MM.1S (cell line): Measurements from ENCODE around the gene TBC1D5.

Source experiments
- DNase-seq: peaks from one replicate; pipeline ENCODE4 v3.0.0-alpha.2; 2015
- H2AFZ ChIP-seq: fragments of 300-600 bp; sonication (generic); 2 replicates; pipeline ENCODE4 v1.6.0; 2016; ENCODE audit warnings: antibody characterized with exemption, low read length
- H3F3A ChIP-seq: fragments of 300-600 bp; sonication (generic); 2 replicates; pipeline ENCODE4 v1.6.1; 2016; ENCODE audit warnings: mild to moderate bottlenecking, antibody characterized with exemption, low read length, moderate library complexity, mixed read lengths; ENCODE audit not compliant: insufficient read depth
- H3K27ac ChIP-seq: fragments of 300-600 bp; sonication (generic); 2 replicates; pipeline ENCODE4 v1.5.1; 2016; ENCODE audit warnings: mild to moderate bottlenecking, low read length
- H3K27me3 ChIP-seq: fragments of 300-600 bp; sonication (generic); replicated peaks from 2 replicates; pipeline ENCODE4 v1.6.0; 2016; ENCODE audit warnings: low read length; ENCODE audit not compliant: insufficient read depth
- H3K36me3 ChIP-seq: fragments of 300-600 bp; sonication (generic); replicated peaks from 2 replicates; pipeline ENCODE4 v1.6.1; 2016; ENCODE audit warnings: mild to moderate bottlenecking, low read length, mixed read lengths; ENCODE audit not compliant: insufficient read depth
- H3K4me1 ChIP-seq: fragments of 300-600 bp; sonication (generic); 2 replicates; pipeline ENCODE4 v1.6.1; 2016; ENCODE audit warnings: low read length, mixed read lengths
- H3K4me2 ChIP-seq: fragments of 300-600 bp; sonication (generic); 2 replicates; pipeline ENCODE4 v1.6.0; 2016; ENCODE audit warnings: low read depth, low read length
- H3K4me3 ChIP-seq: fragments of 300-600 bp; sonication (generic); 2 replicates; pipeline ENCODE4 v1.5.1; 2016; ENCODE audit warnings: low read length, mixed read lengths
- H3K79me2 ChIP-seq: fragments of 300-600 bp; sonication (generic); 2 replicates; pipeline ENCODE4 v1.6.1; 2016; ENCODE audit warnings: mixed run types, low read length, mixed read lengths
- H3K9ac ChIP-seq: fragments of 300-600 bp; sonication (generic); 2 replicates; pipeline ENCODE4 v1.6.1; 2016; ENCODE audit warnings: low read length, mixed read lengths
- H3K9me2 ChIP-seq: fragments of 300-600 bp; sonication (generic); replicated peaks from 2 replicates; pipeline ENCODE4 v1.6.1; 2016; ENCODE audit warnings: mild to moderate bottlenecking, low read length, mixed read lengths; ENCODE audit not compliant: insufficient read depth
- H3K9me3 ChIP-seq: fragments of 300-600 bp; sonication (generic); replicated peaks from 2 replicates; pipeline ENCODE4 v1.6.1; 2016; ENCODE audit warnings: mild to moderate bottlenecking, low read length, mixed read lengths; ENCODE audit not compliant: insufficient read depth
- H4K20me1 ChIP-seq: fragments of 300-600 bp; sonication (generic); 2 replicates; pipeline ENCODE4 v1.6.1; 2016; ENCODE audit warnings: mild to moderate bottlenecking, low read length, moderate library complexity, mixed read lengths; ENCODE audit not compliant: insufficient read depth
- CTCF ChIP-seq: fragments of 300-600 bp; sonication (generic); IDR thresholded peaks from 2 replicates; pipeline ENCODE4 v1.5.1; 2016; ENCODE audit warnings: antibody characterized with exemption, low read length, mixed read lengths
- EZH2 ChIP-seq: fragments of 300-600 bp; sonication (generic); optimal IDR thresholded peaks from 2 replicates; pipeline ENCODE3; 2017; ENCODE audit warnings: low read depth, mild to moderate bottlenecking, antibody characterized with exemption, low read length, mixed read lengths
- EZH2phosphoT487 ChIP-seq: fragments of 300-600 bp; sonication (generic); IDR thresholded peaks from 2 replicates; pipeline ENCODE4 v1.6.1; 2018; ENCODE audit warnings: antibody characterized with exemption, low read length

Gene TBC1D5

GRCh38 chr3:17588422-17588821, 154.0 kb downstream of the TBC1D5 start:
- H3K27me3 ChIP-seq: no peaks in the 10 kb centered on the region
- no peaks in the 10 kb centered on the region for H3F3A ChIP-seq
- no peaks in the 10 kb centered on the region for H3K36me3 ChIP-seq
- H3K9me3 ChIP-seq: no peaks in the 10 kb centered on the region
- no peak overlapping the region for H2AFZ ChIP-seq
- no peak overlapping the region for H3K9ac ChIP-seq
- H3K27ac ChIP-seq: no peak overlapping the region
- H4K20me1 ChIP-seq: no peaks in the 10 kb centered on the region
- H3K79me2 ChIP-seq: no peaks in the 10 kb centered on the region
- TF ChIP-seq CTCF (no peak), EZH2phosphoT487 (no peak), EZH2 (no peak)
- no peak overlapping the region for H3K4me3 ChIP-seq
- H3K4me1 ChIP-seq: no peaks in the 10 kb centered on the region
- DNase-seq: no peak
- H3K9me2 ChIP-seq: no peaks in the 10 kb centered on the region
- H3K4me2 ChIP-seq: no peak overlapping the region

GRCh38 chr3:17585394-17586325, 156.8 kb downstream of the TBC1D5 start:
- Histone ChIP-seq H3K27me3 (no peaks in the 10 kb centered on the region), H3K27ac (no peak overlapping the region), H3K4me2 (0 out of 2 replicates have a peak overlapping the region, but pooled peaks have one; percentile 22), H3K79me2 (no peaks in the 10 kb centered on the region), H3K4me1 (no peaks in the 10 kb centered on the region), H3K4me3 (no peak overlapping the region), H3K9ac (no peak overlapping the region), H3F3A (no peaks in the 10 kb centered on the region), H4K20me1 (no peaks in the 10 kb centered on the region), H3K9me2 (no peaks in the 10 kb centered on the region), H2AFZ (no peak overlapping the region), H3K9me3 (no peaks in the 10 kb centered on the region), H3K36me3 (no peaks in the 10 kb centered on the region)
- DNase-seq: no peak
- TF ChIP-seq CTCF (no peak), EZH2phosphoT487 (no peak), EZH2 (no peak)

GRCh38 chr3:17584066-17584465, 158.4 kb downstream of the TBC1D5 start:
- H3K4me2 ChIP-seq: no peak overlapping the region
- no peak overlapping the region for H3K9ac ChIP-seq
- TF ChIP-seq EZH2 (no peak), CTCF (no peak), EZH2phosphoT487 (no peak)
- H3K36me3 ChIP-seq: no peaks in the 10 kb centered on the region
- H3K4me1 ChIP-seq: peaks cover 12% of the 10 kb centered on the region
- H3F3A ChIP-seq: peaks cover 11% of the 10 kb centered on the region
- no peak for DNase-seq
- no peaks in the 10 kb centered on the region for H3K27me3 ChIP-seq
- H3K79me2 ChIP-seq: no peaks in the 10 kb centered on the region
- no peak overlapping the region for H3K27ac ChIP-seq
- no peaks in the 10 kb centered on the region for H4K20me1 ChIP-seq
- no peak overlapping the region for H3K4me3 ChIP-seq
- no peaks in the 10 kb centered on the region for H3K9me2 ChIP-seq
- no peaks in the 10 kb centered on the region for H3K9me3 ChIP-seq
- no peak overlapping the region for H2AFZ ChIP-seq
